BJ (cell line): ENCODE results near the gene GALNS. TPM values are rescaled to one million over a fixed set of nuclear protein-coding genes. Genes with fewer than 3 reads are reported as not detected.

ENCODE experiments used
- CTCF ChIA-PET: fragments of 350-600 bp; formaldehyde crosslinking; extraction: SDS; loops from one replicate; lab custom pipeline; 2021; ENCODE audit warnings: antibody characterized with exemption, inconsistent platforms; lab: Yijun Ruan, JAX
- POLR2A ChIA-PET: fragments of 300-600 bp; sonication (Branson Sonifier 250); formaldehyde crosslinking; extraction: SDS; loops from one replicate; lab custom pipeline; 2021; ENCODE audit warnings: antibody characterized with exemption; lab: Charles Lee
- DNase-seq: peaks from one replicate; pipeline ENCODE4 v3.0.0-alpha.2; 2011; ENCODE audit warnings: low read depth
- H3K27me3 ChIP-seq: 2 replicates; pipeline ENCODE4 v1.6.0; 2011; ENCODE audit warnings: low read length; ENCODE audit not compliant: control insufficient read depth, insufficient read depth
- H3K36me3 ChIP-seq: 2 replicates; pipeline ENCODE4 v1.5.1; 2011; ENCODE audit warnings: low read length; ENCODE audit not compliant: control insufficient read depth, insufficient read depth
- H3K4me3 ChIP-seq: 2 replicates; pipeline ENCODE4 v1.5.1; 2011; ENCODE audit warnings: low read depth, mild to moderate bottlenecking, control low read depth, low read length
- polyA plus RNA-seq: library from polyadenylated mRNA; depleted of rRNA; stranded (reverse); fragments of >200 nt; gene quantifications from 2 replicates; pipeline ENCODE4 v1.2.3, GENCODE V29; 2011
- TF ChIP-seq, protein P1 (sequence below): IDR thresholded peaks from 2 replicates; pipeline ENCODE4 v1.5.1; 2011; ENCODE audit warnings: low read depth, mild to moderate bottlenecking, control low read depth, inconsistent platforms, low read length, moderate library complexity; ENCODE audit not compliant: insufficient read depth

The GALNS gene
- polyA plus RNA-seq, 1 experiment, result 9.7 TPM

DNA sequence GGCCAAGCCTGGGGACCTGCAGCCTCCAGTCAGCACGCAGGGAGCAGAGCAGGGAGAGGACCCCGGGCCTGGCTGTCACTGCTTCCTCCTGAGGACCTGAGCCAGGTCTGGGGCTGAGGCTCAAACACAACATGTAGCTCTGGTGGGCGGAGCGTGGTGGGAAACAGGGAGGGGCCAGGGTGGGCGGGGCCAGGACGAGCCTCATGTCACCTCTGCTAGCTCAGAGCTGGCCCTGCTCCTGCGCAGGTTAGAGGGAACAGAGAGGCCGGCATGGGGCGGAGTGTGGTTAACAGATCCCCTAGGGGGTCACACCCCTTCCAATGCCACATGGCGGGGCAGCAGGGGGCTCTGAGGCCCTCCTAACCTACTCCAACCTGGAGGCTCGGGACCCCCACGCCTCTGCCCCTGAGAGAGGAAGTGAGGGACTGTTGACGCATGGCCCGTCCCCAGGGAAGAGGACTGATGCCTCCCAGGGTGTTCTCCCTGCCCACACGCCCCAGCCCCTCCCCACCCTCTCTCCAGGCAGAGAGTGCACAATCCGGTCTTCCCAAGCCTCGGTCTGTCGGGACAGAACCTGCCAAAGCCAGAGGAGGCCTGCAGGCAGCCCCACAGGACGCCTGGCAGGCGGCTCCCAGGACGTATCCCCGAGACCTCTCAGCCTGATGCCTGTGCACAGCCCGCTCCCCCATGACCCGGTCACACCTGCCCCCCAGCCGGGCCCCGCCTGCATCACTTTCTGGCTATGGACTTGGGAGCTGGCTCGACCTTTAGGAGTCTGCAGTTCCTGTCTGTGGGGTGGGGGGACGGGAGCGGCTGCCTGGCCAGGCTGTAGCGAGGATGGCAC, 86.9 kb downstream of the GALNS start:
- Histone ChIP-seq H3K36me3 (no peaks in the 10 kb centered on the region; the same call in 1 of the 2 replicates), H3K4me3 (no peak overlapping the region), H3K27me3 (no peaks in the 10 kb centered on the region)
- ChIA-PET POLR2A (no interaction called here), CTCF (interaction anchor here (1.0 to 5.1 kb wide), 4 partner anchors 9 to 33 kb away, joined by 3 to 26 read pairs (median 10); no protein-coding TSS in a partner anchor)
- no peak for DNase-seq
- TF ChIP-seq, protein P1, sequence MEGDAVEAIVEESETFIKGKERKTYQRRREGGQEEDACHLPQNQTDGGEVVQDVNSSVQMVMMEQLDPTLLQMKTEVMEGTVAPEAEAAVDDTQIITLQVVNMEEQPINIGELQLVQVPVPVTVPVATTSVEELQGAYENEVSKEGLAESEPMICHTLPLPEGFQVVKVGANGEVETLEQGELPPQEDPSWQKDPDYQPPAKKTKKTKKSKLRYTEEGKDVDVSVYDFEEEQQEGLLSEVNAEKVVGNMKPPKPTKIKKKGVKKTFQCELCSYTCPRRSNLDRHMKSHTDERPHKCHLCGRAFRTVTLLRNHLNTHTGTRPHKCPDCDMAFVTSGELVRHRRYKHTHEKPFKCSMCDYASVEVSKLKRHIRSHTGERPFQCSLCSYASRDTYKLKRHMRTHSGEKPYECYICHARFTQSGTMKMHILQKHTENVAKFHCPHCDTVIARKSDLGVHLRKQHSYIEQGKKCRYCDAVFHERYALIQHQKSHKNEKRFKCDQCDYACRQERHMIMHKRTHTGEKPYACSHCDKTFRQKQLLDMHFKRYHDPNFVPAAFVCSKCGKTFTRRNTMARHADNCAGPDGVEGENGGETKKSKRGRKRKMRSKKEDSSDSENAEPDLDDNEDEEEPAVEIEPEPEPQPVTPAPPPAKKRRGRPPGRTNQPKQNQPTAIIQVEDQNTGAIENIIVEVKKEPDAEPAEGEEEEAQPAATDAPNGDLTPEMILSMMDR, result no peak

DNA sequence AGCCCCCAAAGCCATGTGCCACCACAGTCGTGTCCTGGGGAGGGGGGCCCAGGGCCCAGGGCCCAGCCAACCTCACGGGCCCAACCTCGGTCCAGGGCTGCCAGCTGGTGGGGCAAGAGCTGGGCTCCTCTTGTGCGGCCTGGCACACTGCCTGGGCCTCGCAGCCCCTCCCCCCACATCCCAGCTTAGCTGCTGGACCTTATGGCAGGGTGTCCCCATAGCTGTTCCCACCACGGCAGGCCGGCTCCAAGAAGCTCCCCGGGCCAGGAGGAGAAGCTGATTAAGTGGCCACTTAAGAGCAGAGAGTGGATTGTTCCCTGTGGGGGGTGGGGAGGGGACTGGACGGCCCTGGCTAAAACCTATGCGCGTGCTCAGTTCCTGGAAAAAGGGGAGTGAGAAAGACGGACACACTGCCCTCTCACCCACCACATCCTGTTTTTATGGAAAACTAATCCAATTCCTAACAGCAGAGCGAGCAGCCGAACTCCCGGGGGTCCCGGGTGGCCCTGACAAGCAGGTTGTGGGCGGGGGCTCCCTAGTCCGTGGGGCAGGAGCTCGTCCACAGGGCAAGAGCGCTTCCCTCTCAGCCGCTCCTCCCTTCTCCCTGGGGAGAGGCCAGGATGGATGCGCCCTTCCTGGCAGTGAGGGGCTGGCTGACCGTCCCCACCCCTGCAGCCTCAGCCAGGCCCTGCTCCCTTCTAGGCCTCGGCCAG, 88.5 kb downstream of the GALNS start:
- ChIA-PET POLR2A (no interaction called here), CTCF (interaction anchor here (0.6 to 2.6 kb wide), 5 partner anchors 8 to 31 kb away, joined by 3 to 15 read pairs (median 3); no protein-coding TSS in a partner anchor)
- TF ChIP-seq, protein P1, result no peak
- DNase-seq, result no peak
- H3K4me3 ChIP-seq, result no peak overlapping the region
- no peaks in the 10 kb centered on the region for H3K27me3 ChIP-seq
- peaks cover 7% of the 10 kb centered on the region for H3K36me3 ChIP-seq

GRCh38 chr16:88767546-88768070, 89.1 kb downstream of the GALNS start:
- peaks cover 7% of the 10 kb centered on the region for H3K36me3 ChIP-seq
- H3K27me3 ChIP-seq, result no peaks in the 10 kb centered on the region
- no peak for DNase-seq
- TF ChIP-seq, protein P1, result no peak
- no peak overlapping the region for H3K4me3 ChIP-seq
- ChIA-PET CTCF (interaction anchor here (1.1 to 2.6 kb wide), 3 partner anchors 9 to 30 kb away, joined by 3 to 15 read pairs (median 3); no protein-coding TSS in a partner anchor), POLR2A (no interaction called here)

- Histone ChIP-seq H3K4me3 (no peak overlapping the region), H3K36me3 (peaks cover 7% of the 10 kb centered on the region), H3K27me3 (no peaks in the 10 kb centered on the region)
- DNase-seq, result no peak
- POLR2A ChIA-PET, result no interaction called here
- TF ChIP-seq, protein P1, result no peak
- CTCF ChIA-PET, result interaction anchor here (1.1 to 3.8 kb wide), 3 partner anchors 10 to 30 kb away, joined by 3 to 22 read pairs (median 15); no protein-coding TSS in a partner anchor
Observed at GRCh38 chr16:88766975-88767374, 89.8 kb downstream of the GALNS start.
